GF-D8 (cell line): ENCODE results near the gene DCST2.
"Not testable (repeated sequence)": the region's sequence is repeated elsewhere in the genome, so short reads cannot be mapped to it uniquely, and the experiment has no call there.

Experiments used
- DNase-seq: peaks from one replicate; lab custom pipeline; 2025; lab: John Stamatoyannopoulos, UW

The DCST2 gene

GRCh38 chr1:154998818-154999570, 34.6 kb downstream of the DCST2 start:
- DNase-seq: peak; percentile 81

- DNase-seq: no peak
These were observed 35.3 kb downstream of the DCST2 start for GRCh38 chr1:154998201-154998780.

DNA sequence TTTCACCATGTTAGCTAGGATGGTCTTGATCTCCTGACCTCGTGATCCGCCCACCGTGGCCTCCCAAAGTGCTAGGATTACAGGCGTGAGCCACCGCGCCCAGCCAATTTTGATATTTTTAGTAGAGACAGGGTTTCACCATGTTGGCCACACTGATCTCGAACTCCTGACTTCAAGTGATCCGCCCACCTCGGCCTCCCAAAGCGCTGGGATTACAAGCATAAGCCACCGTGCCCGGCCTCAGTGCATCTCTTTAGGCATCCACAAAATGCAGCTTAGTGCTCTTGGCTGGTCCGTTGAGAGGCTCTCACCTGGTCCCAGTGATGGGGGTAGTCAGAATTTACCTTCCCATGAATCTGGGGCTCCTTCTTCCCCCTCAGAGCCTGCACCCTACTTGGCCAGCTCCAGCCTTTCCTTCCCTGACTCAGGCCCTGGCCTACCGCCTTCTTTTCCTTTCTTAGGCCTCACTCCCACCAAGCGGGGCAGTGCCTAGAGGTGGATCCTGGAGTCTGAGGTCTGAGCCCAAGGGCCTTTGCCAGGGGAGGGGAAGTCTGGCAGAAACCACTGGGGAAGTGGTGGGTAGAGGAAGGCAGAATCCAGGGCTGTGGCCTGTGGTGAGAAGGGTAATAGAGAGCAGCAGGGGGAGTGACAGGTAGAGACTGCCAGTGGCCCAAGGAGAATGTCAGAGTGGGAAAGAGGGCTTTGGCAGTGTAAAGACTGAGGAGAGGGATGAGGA, 36.4 kb downstream of the DCST2 start:
- peak; percentile 62 for DNase-seq

DNA sequence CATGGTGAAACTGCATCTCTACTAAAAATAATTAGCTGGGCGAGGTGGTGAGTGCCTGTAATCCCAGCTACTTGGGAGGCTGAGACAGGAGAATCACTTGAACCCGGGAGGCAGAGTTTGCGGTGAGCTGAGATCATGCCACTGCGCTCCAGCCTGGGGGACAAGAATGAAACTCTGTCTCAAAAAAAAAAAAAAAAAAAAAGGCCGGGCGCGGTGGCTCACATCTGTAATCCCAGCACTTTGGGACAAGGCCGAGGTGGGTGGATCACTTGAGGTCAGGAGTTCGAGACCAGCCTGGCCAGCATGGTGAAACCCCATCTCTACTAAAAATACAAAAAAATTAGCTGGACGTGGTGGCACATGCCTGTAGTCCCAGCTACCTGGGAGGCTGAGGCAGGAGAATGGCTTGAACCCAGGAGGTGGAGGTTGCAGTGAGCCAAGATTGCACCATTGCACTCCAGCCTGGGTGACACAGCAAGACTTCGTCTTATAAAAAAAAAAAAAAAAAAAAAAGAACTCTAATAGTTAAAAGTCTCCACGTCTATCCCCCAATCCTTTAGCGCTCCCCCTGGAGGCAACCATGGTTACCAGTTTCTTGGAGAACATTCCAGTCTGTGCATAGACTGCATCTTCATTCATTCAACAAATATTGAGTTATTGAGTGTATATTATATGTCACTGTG, 38.1 kb downstream of the DCST2 start:
- peak; percentile 50 for DNase-seq

DNA sequence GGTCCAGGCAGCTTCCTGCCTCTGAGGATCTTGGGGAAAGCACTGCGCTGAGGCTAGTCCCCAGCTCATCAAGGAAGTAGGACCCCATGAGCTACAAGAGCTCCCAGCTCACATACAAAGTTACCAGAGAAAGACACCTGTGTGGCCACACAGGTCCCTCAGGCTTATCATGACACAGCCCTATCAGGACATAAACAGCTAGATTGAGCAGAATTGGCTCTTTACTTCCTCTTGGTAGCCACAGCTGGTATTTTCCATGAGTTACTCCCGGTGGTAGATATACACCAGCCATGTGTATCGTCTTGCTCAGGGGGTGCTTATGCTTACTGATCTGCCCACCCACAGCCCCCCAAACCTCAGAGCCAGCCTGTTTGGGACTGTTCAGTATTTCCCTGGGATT, 39.0 kb downstream of the DCST2 start:
- DNase-seq: peak; percentile 31

- no peak for DNase-seq
These were observed 39.4 kb downstream of the DCST2 start for GRCh38 chr1:154994269-154994587.

DNA sequence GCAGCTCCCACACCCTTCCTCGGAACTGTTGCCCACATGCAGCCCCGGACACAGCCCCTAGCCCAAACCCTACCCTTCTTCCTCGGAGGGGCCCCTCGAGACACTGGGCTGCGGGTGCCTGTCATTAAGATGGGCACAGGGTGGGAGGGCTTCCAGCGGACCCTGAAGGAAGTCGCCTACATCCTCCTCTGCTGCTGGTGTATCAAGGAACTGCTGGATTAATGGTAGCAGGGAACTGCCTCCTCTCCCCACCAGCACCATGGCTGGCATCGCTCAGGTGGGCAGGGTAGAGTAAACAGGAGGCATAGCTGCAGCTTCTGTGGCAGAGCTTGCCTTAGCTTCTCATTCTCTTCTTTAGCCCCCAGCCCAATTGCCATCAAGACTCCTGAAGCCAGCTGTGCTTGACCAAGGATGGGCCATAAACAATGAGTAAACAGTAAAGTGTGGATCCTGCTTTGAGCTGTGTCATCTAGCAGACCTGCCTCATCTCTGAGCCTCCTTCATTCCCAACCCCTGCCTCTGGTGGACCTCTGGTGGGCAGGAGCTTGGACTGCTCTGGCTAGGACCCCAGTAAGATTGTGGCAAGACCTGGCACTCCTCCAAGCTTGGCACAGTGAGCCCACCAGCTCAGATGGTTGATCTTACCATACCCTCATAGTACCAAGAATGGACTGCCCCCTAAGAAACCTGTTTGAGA, 39.9 kb downstream of the DCST2 start, which contains the start of gene LENEP:
Gene LENEP, plus strand, starts transcription at position 15 of the 697 bp plus-strand sequence. Its CDS starts 22 bp downstream, at position 37.
- DNase-seq: no peak

DNA sequence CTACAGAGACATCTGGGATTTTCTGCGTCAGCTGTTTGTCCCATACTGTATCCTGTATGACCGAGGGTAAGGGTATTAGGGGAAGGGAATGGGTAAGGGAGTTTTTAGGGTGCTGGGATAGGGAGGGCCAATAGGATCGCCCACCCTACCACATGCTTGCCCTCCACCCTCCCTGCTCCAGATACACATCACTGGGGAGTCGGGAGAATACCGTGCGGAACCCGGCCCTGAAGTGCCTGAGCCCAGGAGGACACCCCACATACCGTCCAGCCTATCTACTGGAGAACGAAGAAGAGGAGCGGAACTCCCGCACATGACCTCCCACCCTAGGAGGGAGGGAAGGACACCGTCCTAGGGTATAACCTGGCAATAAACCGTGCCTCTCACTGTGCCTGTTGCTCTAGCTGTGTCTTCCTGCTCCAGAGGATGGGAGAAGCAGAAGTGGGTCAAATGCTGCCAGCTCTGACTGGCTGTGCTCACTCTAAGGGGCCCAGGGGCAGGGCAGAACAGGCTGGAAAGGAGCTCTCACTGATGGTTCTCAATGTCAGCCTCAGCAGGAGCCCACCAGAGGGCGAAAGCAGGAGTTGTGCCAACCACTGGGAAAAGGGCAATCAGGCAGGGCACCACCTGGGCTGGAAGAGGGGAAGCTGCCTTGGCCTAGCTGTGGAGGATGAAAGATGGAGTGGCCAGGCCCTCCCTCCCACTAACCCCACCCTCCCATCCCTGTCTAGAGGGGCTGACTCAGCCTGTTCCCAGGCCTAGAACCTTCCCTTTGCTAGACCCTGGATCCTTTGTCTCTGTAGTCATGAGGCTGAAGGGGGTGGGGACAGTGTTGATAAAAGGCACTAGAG, 40.6 kb downstream of the DCST2 start:
- DNase-seq: no peak

DNA sequence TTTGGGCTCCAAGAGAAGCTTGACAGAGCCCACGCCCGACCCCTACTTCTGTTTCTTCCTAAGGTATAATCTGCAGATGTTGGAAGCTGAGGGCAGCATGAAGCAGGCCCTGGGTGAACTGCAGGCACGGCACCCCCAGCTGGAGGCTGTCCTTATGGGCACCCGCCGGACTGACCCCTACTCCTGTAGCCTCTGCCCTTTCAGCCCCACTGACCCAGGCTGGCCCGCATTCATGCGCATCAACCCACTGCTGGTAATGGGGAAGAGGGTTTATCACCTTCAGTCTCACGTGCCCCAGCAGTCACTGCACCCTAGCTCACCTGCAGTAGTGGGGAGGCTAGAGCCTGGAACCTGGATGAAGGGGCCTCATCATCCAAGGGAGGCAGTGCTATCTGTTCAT, 43.3 kb downstream of the DCST2 start:
- no peak for DNase-seq

DNA sequence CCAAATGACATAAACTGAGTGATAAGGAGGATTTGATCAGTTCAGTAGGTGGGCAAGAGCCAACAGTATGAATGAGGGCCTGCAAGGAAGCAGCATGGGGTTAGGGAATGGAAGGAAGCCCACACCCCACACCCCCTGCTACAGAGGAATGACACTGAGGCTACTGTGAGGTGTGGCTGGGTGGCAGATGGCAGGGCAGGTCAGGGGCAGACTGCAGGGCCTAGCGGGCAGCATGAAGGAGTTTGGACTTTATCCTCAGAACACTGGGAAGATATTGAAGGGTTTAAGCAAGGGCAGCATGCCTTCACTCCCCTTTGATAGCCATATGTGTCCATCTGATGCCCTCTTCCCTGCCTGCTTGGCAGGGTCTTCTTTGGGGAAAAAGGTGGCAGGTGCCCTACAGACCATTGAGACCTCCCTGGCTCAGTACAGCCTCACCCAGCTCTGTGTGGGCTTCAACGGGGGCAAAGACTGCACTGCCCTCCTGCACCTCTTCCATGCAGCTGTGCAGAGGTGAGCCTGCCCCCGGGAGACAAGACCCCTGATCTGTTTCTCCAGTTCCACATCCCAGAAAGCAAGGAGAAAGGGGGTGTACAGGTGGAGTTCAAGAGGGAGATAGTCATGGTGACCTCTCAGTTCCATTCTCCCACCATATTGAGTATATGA, 44.3 kb downstream of the DCST2 start:
- no peak for DNase-seq

GRCh38 chr1:154988058-154988954, 45.3 kb downstream of the DCST2 start:
- DNase-seq: no peak

DNA sequence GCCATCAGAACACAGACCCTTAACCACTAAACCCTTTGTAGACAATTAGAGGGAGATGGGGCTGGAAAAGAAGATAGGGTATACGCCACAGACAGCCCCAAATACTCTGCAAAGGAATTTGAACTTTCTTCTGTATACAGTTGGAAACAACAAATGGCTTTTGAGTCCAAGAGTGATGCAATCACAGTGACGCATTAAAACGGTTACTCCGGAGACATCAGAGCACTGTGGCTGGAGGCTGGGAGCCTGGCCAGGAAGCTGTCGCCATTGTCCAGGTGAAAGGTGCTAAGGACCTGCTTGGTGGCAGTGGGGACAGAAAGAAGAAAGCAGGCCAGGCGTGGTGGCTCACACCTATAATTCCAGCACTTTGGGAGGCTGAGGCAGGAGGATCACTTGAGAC, 46.3 kb downstream of the DCST2 start:
- no peak for DNase-seq

DNA sequence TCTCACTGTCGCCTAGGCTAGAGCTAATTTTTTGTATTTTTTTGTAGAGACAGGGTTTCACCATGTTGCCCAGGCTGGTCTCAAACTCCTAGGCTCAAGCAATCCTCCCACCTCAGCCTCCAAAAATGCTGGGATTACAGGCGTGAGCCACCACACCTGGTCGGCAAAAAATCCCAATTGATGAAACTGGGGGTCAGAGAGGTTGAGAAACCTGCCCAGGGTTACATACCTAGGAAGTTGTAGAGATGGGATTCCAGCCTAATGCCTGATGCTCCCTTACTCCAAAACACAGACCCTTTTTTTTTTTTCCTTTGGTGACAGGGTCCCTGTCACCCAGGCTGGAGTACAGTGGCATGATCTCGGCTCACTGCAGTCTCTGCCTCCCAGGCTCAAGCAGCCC, 46.8 kb downstream of the DCST2 start:
- DNase-seq: not testable (repeated sequence)

DNA sequence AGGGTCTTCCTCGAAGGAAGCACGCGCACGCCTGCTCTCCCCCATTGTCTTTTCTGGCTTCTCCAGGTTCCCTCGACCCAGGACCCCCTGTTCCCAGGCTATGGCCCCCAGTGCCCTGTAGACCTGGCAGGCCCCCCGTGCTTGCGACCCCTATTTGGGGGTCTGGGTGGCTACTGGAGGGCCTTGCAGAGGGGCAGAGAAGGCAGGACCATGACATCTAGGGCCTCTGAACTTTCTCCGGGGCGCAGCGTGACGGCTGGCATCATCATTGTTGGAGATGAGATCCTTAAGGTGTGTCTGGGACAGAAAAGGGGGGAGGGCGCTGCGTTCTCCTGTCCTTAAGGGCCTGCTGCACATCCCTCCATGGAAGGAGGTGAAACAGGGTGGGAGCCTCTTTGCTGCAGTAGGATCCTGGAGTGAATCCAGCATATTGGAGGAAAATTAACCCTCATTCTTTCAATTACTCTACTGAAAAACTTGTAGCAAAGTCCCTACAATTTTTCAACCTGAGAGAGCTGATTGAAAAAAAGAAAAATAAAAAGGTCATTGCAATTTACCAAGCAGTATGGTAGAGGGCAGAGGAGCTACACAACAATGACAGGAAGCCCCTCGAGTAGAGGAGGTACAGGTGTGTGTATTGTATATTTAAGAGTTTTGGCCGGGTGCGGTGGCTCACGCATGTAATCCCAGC, 49.7 kb downstream of the DCST2 start:
- DNase-seq: no peak

DNA sequence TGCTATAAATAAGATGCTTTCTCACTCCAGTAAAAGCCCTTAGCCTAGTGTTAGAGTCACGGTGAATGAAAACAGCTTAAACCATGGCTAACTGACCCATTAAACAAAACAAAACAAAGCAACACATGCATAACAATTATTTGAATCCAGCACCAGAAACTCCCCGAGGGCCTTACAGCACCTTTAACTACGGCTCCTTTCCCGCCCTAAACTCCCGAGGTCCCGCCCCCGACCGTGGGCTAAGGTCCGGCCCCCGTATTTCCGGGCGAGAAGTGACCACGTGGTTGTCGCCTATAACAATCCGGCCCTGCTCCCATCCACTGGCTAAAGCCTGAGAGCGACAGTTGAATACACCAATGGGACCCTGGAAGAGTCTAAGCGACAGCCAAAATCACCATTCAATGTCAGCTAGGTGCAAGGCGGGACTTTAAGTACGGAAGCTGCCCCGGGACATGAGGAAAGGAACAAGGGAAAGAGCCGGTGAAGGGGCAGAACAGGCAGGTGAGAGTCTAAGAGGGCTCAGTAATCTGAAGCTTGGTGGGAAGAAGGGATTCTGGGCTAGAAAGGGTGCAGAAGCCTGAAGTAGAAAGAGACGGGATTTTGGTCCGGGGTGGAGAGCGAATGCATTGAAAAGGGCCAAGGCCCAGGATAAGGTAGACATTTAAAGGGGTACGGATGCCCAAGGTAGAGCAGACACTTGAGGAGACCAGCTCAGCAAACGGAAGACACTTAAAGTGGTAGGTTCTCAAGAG, 50.5 kb downstream of the DCST2 start, which contains the start of gene FLAD1:
Gene FLAD1, plus strand, starts transcription at position 448 of the 752 bp plus-strand sequence. CDS start 351 bp downstream, outside the sequence.
- peak; percentile 98 for DNase-seq

DNA sequence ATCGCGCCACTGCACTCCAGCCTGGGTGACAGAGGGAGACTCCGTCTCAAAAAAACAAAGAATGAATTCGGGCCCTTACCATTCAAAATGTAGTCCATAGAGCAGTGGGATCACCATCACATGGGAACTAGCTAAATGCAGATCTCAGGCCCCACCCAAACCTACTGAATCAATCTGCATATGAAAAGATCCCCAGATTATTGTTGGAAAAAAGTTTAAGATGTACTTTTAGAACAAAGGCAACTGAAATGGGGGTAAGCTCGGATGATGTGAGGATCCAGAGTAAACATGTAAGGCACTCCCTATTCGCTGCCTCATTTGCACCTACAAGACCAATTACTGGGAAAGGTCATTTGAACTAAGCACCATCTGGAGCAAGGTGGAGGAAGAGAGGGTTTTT, 51.2 kb downstream of the DCST2 start:
- DNase-seq: no peak

- DNase-seq: no peak
These were observed 55.2 kb downstream of the DCST2 start for GRCh38 chr1:154978360-154978759.

- not testable (repeated sequence) for DNase-seq
These were observed 55.8 kb downstream of the DCST2 start for GRCh38 chr1:154977762-154978161.
